Measurements from ENCODE around the gene OR8B3. TPM values are rescaled to one million over a fixed set of nuclear protein-coding genes. Genes with fewer than 3 reads are reported as not detected.
"Not testable (repeated sequence)": the region's sequence is repeated elsewhere in the genome, so short reads cannot be mapped to it uniquely, and the experiment has no call there.

The OR8B3 gene
- total and polyA plus RNA-seq, 4 donors: not detected

DNA sequence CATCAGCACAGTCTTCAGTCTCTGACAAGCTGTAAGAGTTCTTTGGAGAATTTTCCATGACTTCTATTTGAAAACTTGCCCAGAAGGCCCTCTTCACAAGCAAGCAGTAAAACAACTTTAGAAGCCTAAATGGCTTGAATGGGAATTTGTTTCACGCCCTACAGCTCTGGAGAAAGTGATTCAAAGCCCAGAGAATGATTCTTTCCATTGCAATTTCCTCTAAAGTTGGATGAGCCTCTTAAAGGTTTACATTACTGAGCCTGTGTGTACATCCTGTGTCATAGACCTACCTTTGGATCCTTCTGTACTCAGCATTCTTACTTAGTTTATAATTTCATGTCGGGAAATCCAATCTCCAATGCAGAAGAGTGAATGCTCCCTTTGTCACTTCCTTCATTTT is 6.8 kb upstream of the OR8B3 start (continued):
- TF ChIP-seq, protein P1, sequence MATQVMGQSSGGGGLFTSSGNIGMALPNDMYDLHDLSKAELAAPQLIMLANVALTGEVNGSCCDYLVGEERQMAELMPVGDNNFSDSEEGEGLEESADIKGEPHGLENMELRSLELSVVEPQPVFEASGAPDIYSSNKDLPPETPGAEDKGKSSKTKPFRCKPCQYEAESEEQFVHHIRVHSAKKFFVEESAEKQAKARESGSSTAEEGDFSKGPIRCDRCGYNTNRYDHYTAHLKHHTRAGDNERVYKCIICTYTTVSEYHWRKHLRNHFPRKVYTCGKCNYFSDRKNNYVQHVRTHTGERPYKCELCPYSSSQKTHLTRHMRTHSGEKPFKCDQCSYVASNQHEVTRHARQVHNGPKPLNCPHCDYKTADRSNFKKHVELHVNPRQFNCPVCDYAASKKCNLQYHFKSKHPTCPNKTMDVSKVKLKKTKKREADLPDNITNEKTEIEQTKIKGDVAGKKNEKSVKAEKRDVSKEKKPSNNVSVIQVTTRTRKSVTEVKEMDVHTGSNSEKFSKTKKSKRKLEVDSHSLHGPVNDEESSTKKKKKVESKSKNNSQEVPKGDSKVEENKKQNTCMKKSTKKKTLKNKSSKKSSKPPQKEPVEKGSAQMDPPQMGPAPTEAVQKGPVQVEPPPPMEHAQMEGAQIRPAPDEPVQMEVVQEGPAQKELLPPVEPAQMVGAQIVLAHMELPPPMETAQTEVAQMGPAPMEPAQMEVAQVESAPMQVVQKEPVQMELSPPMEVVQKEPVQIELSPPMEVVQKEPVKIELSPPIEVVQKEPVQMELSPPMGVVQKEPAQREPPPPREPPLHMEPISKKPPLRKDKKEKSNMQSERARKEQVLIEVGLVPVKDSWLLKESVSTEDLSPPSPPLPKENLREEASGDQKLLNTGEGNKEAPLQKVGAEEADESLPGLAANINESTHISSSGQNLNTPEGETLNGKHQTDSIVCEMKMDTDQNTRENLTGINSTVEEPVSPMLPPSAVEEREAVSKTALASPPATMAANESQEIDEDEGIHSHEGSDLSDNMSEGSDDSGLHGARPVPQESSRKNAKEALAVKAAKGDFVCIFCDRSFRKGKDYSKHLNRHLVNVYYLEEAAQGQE (IDR thresholded peaks at IDR 0.05): no peak

- H3K36me3 ChIP-seq (ENCODE audit: control insufficient read depth in 4 of 4, insufficient read depth in 3 of 4, low read depth in 1 of 4, low read length in 3 of 4); DNase-seq (ENCODE audit: low spot score); H3K9ac ChIP-seq (ENCODE audit: low read depth in 1 of 2, low read length in 2 of 2); H3K9me3 ChIP-seq (ENCODE audit: control insufficient read depth in 4 of 4, low read length in 3 of 4); H3K4me3 ChIP-seq (ENCODE audit: low read depth in 1 of 3, low read length in 3 of 3); H3K27ac ChIP-seq (ENCODE audit: low read depth in 1 of 2, low read length in 2 of 2); H3K27me3 ChIP-seq (ENCODE audit: control insufficient read depth in 4 of 4, insufficient read depth in 4 of 4, low read length in 3 of 4); H3K4me1 ChIP-seq (ENCODE audit: control insufficient read depth in 4 of 4, insufficient read depth in 4 of 4, low read length in 3 of 4): not testable (repeated sequence)
- WGBS: 86% methylated on average over 17 of the region's 27 CpGs
Measured at GRCh38 chr11:124403186-124403585, 4.4 kb upstream of the OR8B3 start.

DNA sequence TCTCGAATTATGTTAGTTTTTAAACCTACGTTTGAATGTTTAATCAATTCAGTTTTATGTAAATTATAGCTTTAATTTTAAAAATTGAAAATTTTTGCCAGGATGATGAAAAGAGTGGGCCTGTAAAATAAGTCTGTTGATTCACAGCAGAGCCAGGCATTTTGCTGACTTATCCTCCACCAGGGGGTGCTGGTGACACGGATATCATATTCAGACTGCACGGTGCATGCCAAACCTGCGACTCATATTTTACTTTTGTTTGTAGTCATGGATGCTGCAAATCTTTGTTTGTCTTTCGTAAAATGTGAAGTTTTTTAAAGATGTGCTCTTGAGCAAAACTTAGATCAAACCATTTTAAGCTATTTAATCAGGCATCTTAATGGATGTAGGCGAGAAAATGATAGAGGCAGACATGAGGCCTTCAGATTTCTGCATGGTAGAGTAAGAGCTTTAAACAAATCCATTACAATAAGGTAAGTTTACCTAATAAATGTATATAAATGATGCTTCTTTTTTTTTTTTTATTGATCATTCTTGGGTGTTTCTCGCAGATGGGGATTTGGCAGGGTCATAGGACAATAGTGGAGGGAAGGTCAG is 3.6 kb upstream of the OR8B3 start:
- Histone ChIP-seq H3K9ac (ENCODE audit: low read depth in 1 of 2, low read length in 2 of 2) (no peak overlapping the region), H3K9me3 (ENCODE audit: control insufficient read depth in 4 of 4, low read length in 3 of 4) (no peaks in the 10 kb centered on the region), H3K4me1 (ENCODE audit: control insufficient read depth in 4 of 4, insufficient read depth in 4 of 4, low read length in 3 of 4) (no peaks in the 10 kb centered on the region), H3K27me3 (ENCODE audit: control insufficient read depth in 4 of 4, insufficient read depth in 4 of 4, low read length in 3 of 4) (peaks cover 0 to 6% (median 0%) of the 10 kb centered on the region in 4 donors), H3K27ac (ENCODE audit: low read depth in 1 of 2, low read length in 2 of 2) (no peak overlapping the region), H3K4me3 (ENCODE audit: low read depth in 1 of 3, low read length in 3 of 3) (no peak overlapping the region), H3K36me3 (ENCODE audit: control insufficient read depth in 4 of 4, insufficient read depth in 3 of 4, low read depth in 1 of 4, low read length in 3 of 4) (no peaks in the 10 kb centered on the region)
- DNase-seq (ENCODE audit: low spot score): peak; percentile 48
- TF ChIP-seq CTCF (IDR thresholded peaks at IDR 0.05; ENCODE audit: low read depth, low read length, missing input control) (peak; percentile 57), EGR1 (IDR thresholded peaks at IDR 0.05; ENCODE audit: low read depth in 2 of 2) (no peak), RAD21 (IDR thresholded peaks at IDR 0.05) (peak; percentile 67 to 79)
- 34% methylated on average over 8 of the region's 8 CpGs for WGBS

GRCh38 chr11:124396847-124397246 is 2.0 kb downstream of the OR8B3 start:
- WGBS: 81% methylated on average over 2 of the region's 4 CpGs
- H3K9me3 ChIP-seq (ENCODE audit: control insufficient read depth in 4 of 4, low read length in 3 of 4); H3K4me3 ChIP-seq (ENCODE audit: low read depth in 1 of 3, low read length in 3 of 3); H3K27ac ChIP-seq (ENCODE audit: low read depth in 1 of 2, low read length in 2 of 2); H3K4me1 ChIP-seq (ENCODE audit: control insufficient read depth in 4 of 4, insufficient read depth in 4 of 4, low read length in 3 of 4); DNase-seq (ENCODE audit: low spot score); H3K27me3 ChIP-seq (ENCODE audit: control insufficient read depth in 4 of 4, insufficient read depth in 4 of 4, low read length in 3 of 4); H3K36me3 ChIP-seq (ENCODE audit: control insufficient read depth in 4 of 4, insufficient read depth in 3 of 4, low read depth in 1 of 4, low read length in 3 of 4); H3K9ac ChIP-seq (ENCODE audit: low read depth in 1 of 2, low read length in 2 of 2): not testable (repeated sequence)

DNA sequence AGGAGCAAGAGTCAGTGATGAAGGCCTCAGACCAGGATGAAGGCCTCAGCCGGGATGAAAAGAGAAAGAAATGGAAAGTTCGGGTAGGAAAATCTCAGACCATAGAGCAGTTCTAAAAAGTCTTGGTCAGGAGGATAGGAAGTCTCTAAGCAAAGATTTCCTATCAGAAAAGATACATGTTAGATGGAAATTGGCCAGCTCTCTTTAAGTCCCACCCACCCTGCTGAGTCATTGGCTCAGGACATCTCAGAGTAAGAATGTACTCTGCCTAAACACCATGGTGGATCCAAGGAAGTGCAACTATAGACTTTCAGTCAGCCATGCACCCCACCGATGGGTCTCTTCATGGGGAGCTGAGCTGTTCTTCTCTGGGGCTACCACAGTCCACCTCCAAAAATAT is 4.4 kb downstream of the OR8B3 start:
- no peak overlapping the region for H3K4me3 ChIP-seq (ENCODE audit: low read depth in 1 of 3, low read length in 3 of 3)
- DNase-seq (ENCODE audit: low spot score): no peak
- WGBS: 89% methylated on average over 3 of the region's 3 CpGs
- TF ChIP-seq ZBTB33 (IDR thresholded peaks at IDR 0.05): no peak
- TF ChIP-seq TAF1 (conservative IDR thresholded peaks at IDR 0.05): no peak
- no peak for TF ChIP-seq CTCF (IDR thresholded peaks at IDR 0.05; ENCODE audit: low read depth, low read length, missing input control)
- TF ChIP-seq RXRA (IDR thresholded peaks at IDR 0.05): no peak
- no peak for TF ChIP-seq GABPA (IDR thresholded peaks at IDR 0.05 in 1 of 2, conservative IDR thresholded peaks at IDR 0.05 in 1 of 2)
- TF ChIP-seq EGR1 (IDR thresholded peaks at IDR 0.05; ENCODE audit: low read depth in 2 of 2): no peak
- TF ChIP-seq HNF4G (IDR thresholded peaks at IDR 0.05): no peak

More for the DNA sequence above, 4.4 kb downstream of the OR8B3 start:
- Histone ChIP-seq H3K4me1 (ENCODE audit: control insufficient read depth in 4 of 4, insufficient read depth in 4 of 4, low read length in 3 of 4) (no peaks in the 10 kb centered on the region), H3K27ac (ENCODE audit: low read depth in 1 of 2, low read length in 2 of 2) (no peak overlapping the region), H3K36me3 (ENCODE audit: control insufficient read depth in 4 of 4, insufficient read depth in 3 of 4, low read depth in 1 of 4, low read length in 3 of 4) (no peaks in the 10 kb centered on the region), H3K9me3 (ENCODE audit: control insufficient read depth in 4 of 4, low read length in 3 of 4) (no peaks in the 10 kb centered on the region), H3K9ac (ENCODE audit: low read depth in 1 of 2, low read length in 2 of 2) (no peak overlapping the region), H3K27me3 (ENCODE audit: control insufficient read depth in 4 of 4, insufficient read depth in 4 of 4, low read length in 3 of 4) (no peaks in the 10 kb centered on the region)

All from liver (tissue), 9 donors.